Neuronal stem cell (in vitro differentiated cells): ENCODE data around the gene MFSD6L.
A peak's percentile ranks its signal among the peaks of the same experiment; 100 is the strongest.

Experiments used
- DNase-seq: peaks from one replicate; pipeline ENCODE4 v3.0.0-alpha.2; 2013; ENCODE audit warnings: low spot score
- H2AFZ ChIP-seq: one replicate; pipeline ENCODE4 v1.6.1; 2013; ENCODE audit warnings: mild to moderate bottlenecking, low read length, inconsistent platforms
- H2AK5ac ChIP-seq: 2 replicates; pipeline ENCODE4 v1.6.1; 2013; ENCODE audit warnings: low read depth, mild to moderate bottlenecking, inconsistent platforms, low read length, moderate library complexity, mixed read lengths
- H2BK120ac ChIP-seq: 2 replicates; pipeline ENCODE4 v1.6.1; 2013; ENCODE audit warnings: low read depth, mild to moderate bottlenecking, inconsistent platforms, low read length, moderate library complexity, mixed read lengths
- H2BK12ac ChIP-seq: one replicate; pipeline ENCODE4 v1.6.1; 2013; ENCODE audit warnings: low read length, inconsistent platforms
- H2BK15ac ChIP-seq: 2 replicates; pipeline ENCODE4 v1.6.1; 2013; ENCODE audit warnings: mild to moderate bottlenecking, low read length, inconsistent platforms, mixed read lengths
- H2BK5ac ChIP-seq: one replicate; pipeline ENCODE4 v1.6.1; 2013; ENCODE audit warnings: inconsistent platforms, mild to moderate bottlenecking, low read length, moderate library complexity
- H3K14ac ChIP-seq: one replicate; pipeline ENCODE4 v1.6.1; 2013; ENCODE audit warnings: low read length, inconsistent platforms
- H3K18ac ChIP-seq: 2 replicates; pipeline ENCODE4 v1.6.1; 2013; ENCODE audit warnings: low read length, inconsistent platforms
- H3K23ac ChIP-seq: 2 replicates; pipeline ENCODE4 v1.6.1; 2013; ENCODE audit warnings: low read depth, mild to moderate bottlenecking, mixed read lengths, low read length, inconsistent platforms; ENCODE audit not compliant: poor library complexity
- H3K27ac ChIP-seq: replicated peaks from 3 replicates; pipeline ENCODE4 v1.5.1; 2013; ENCODE audit warnings: low read length, inconsistent platforms
- H3K27me3 ChIP-seq, 3 experiments: 2 replicates each; pipeline ENCODE4 v1.6.1; 2013; ENCODE audit warnings: low read length in 3 of 3, mild to moderate bottlenecking in 2 of 3, inconsistent platforms in 1 of 3, low read depth in 1 of 3, mixed read lengths in 1 of 3, moderate library complexity in 1 of 3; ENCODE audit not compliant: control insufficient read depth in 3 of 3, insufficient read depth in 3 of 3
- H3K36me3 ChIP-seq, 2 donors: replicated peaks in 1 of 2; 2 replicates each; pipeline ENCODE4 v1.6.1; 2013; ENCODE audit warnings: low read length in 2 of 2; ENCODE audit not compliant: control insufficient read depth in 2 of 2, insufficient read depth in 2 of 2
- H3K4ac ChIP-seq: 2 replicates; pipeline ENCODE4 v1.6.1; 2013; ENCODE audit warnings: inconsistent platforms, mild to moderate bottlenecking, low read length, moderate library complexity
- H3K4me1 ChIP-seq, 2 donors: 1 replicate in 1 of 2; 2 replicates in 1 of 2; pipeline ENCODE4 v1.6.1; 2013; ENCODE audit warnings: low read length in 2 of 2, low read depth in 1 of 2; ENCODE audit not compliant: control insufficient read depth in 2 of 2, insufficient read depth in 1 of 2
- H3K4me2 ChIP-seq: one replicate; pipeline ENCODE4 v1.6.1; 2013; ENCODE audit warnings: mild to moderate bottlenecking, low read length, inconsistent platforms; ENCODE audit not compliant: insufficient read depth, poor library complexity, severe bottlenecking
- H3K4me3 ChIP-seq, 2 donors: 2 replicates each; pipeline ENCODE4 v1.5.1; 2013; ENCODE audit warnings: low read length in 2 of 2, mild to moderate bottlenecking in 2 of 2, inconsistent platforms in 1 of 2, moderate library complexity in 1 of 2
- H3K79me1 ChIP-seq: one replicate; pipeline ENCODE4 v1.6.1; 2013; ENCODE audit warnings: low read depth, mild to moderate bottlenecking, inconsistent platforms, low read length, moderate library complexity
- H3K9ac ChIP-seq: one replicate; pipeline ENCODE4 v1.6.1; 2013; ENCODE audit warnings: mild to moderate bottlenecking, low read depth, low read length, inconsistent platforms; ENCODE audit not compliant: poor library complexity
- H3K9me3 ChIP-seq, 2 donors: replicated peaks in 1 of 2; 2 replicates each; pipeline versions ENCODE3 to v1.6.1; 2013; ENCODE audit warnings: low read length in 2 of 2, mild to moderate bottlenecking in 2 of 2, inconsistent platforms in 1 of 2, low read depth in 1 of 2, mixed read lengths in 1 of 2, moderate library complexity in 1 of 2; ENCODE audit not compliant: control insufficient read depth in 2 of 2, insufficient read depth in 1 of 2
- H4K8ac ChIP-seq: one replicate; pipeline ENCODE4 v1.6.1; 2013; ENCODE audit warnings: low read depth, mild to moderate bottlenecking, inconsistent platforms, low read length, moderate library complexity
- H4K91ac ChIP-seq: one replicate; pipeline ENCODE4 v1.6.1; 2013; ENCODE audit warnings: low read length, low read depth, mild to moderate bottlenecking, inconsistent platforms; ENCODE audit not compliant: poor library complexity
- WGBS, 2 donors: extraction: QIAGEN DNeasy Blood & Tissue Kit; methylation state at CpG; one replicate each; pipeline ENCODE4 v1.1.7; 2013; ENCODE audit warnings: missing lambda C conversion rate in 2 of 2, mixed read lengths in 1 of 2; ENCODE audit not compliant: insufficient read length in 2 of 2, insufficient replicate concordance in 1 of 2; ENCODE audit errors: extremely low coverage in 2 of 2; 5-methylcytosine and 5-hydroxymethylcytosine counted together

Gene MFSD6L

GRCh38 chr17:8844229-8845218 lies 45.4 kb upstream of the MFSD6L start:
- Histone ChIP-seq H3K23ac (no peak overlapping the region), H3K4me3 (no peak overlapping the region), H3K4me2 (no peak overlapping the region), H3K36me3 (no peaks in the 10 kb centered on the region), H3K9me3 (no peaks in the 10 kb centered on the region), H2BK5ac (no peak overlapping the region), H4K91ac (no peak overlapping the region), H3K27ac (no peak overlapping the region), H3K4me1 (peaks cover 0 to 3% of the 10 kb centered on the region in 2 donors), H4K8ac (no peak overlapping the region), H3K79me1 (no peaks in the 10 kb centered on the region), H3K27me3 (no peaks in the 10 kb centered on the region), H2BK12ac (no peak overlapping the region), H2BK120ac (no peak overlapping the region), H3K4ac (no peak overlapping the region), H3K14ac (no peak overlapping the region), H3K9ac (no peak overlapping the region), H2BK15ac (no peak overlapping the region), H2AFZ (no peak overlapping the region), H3K18ac (no peak overlapping the region), H2AK5ac (no peak overlapping the region)
- WGBS, 2 donors, result no CpG with 5 or more reads among the region's 9 CpGs
- DNase-seq, result no peak

- DNase-seq, result no peak
- Histone ChIP-seq H3K27ac (no peak overlapping the region), H2BK12ac (no peak overlapping the region), H3K27me3 (no peaks in the 10 kb centered on the region), H3K4me3 (no peak overlapping the region), H3K23ac (no peak overlapping the region), H3K14ac (no peak overlapping the region), H4K91ac (no peak overlapping the region), H3K36me3 (no peaks in the 10 kb centered on the region), H3K9ac (no peak overlapping the region), H3K4ac (no peak overlapping the region), H2BK15ac (no peak overlapping the region), H2AK5ac (no peak overlapping the region), H3K18ac (no peak overlapping the region), H3K4me2 (no peak overlapping the region), H3K9me3 (no peaks in the 10 kb centered on the region), H3K79me1 (no peaks in the 10 kb centered on the region), H4K8ac (no peak overlapping the region), H2BK5ac (no peak overlapping the region), H2AFZ (no peak overlapping the region), H2BK120ac (no peak overlapping the region), H3K4me1 (peaks cover 0 to 3% of the 10 kb centered on the region in 2 donors)
- WGBS, 2 donors, result no CpG with 5 or more reads among the region's 2 CpGs
Observed at GRCh38 chr17:8843344-8843743, 44.2 kb upstream of the MFSD6L start.

GRCh38 chr17:8841844-8842243 lies 42.7 kb upstream of the MFSD6L start:
- Histone ChIP-seq H3K23ac (no peak overlapping the region), H2BK120ac (no peak overlapping the region), H4K91ac (no peak overlapping the region), H2AK5ac (no peak overlapping the region), H3K14ac (no peak overlapping the region), H2AFZ (no peak overlapping the region), H3K27ac (no peak overlapping the region), H3K4me1 (peaks cover 0 to 4% of the 10 kb centered on the region in 2 donors), H2BK15ac (no peak overlapping the region), H3K4me3 (no peak overlapping the region), H3K27me3 (no peaks in the 10 kb centered on the region), H4K8ac (no peak overlapping the region), H3K9ac (no peak overlapping the region), H3K18ac (no peak overlapping the region), H3K36me3 (no peaks in the 10 kb centered on the region), H2BK12ac (no peak overlapping the region), H3K4me2 (no peak overlapping the region), H3K4ac (no peak overlapping the region), H3K9me3 (no peaks in the 10 kb centered on the region), H2BK5ac (no peak overlapping the region), H3K79me1 (no peaks in the 10 kb centered on the region)
- no CpG with 5 or more reads among the region's 4 CpGs for WGBS, 2 donors
- no peak for DNase-seq

GRCh38 chr17:8839410-8839935 lies 40.3 kb upstream of the MFSD6L start:
- Histone ChIP-seq H3K4me2 (no peak overlapping the region), H3K4me3 (no peak overlapping the region), H3K23ac (no peak overlapping the region), H2BK5ac (no peak overlapping the region), H3K9ac (no peak overlapping the region), H3K27me3 (no peaks in the 10 kb centered on the region), H2BK120ac (no peak overlapping the region), H3K18ac (peak overlapping the region; percentile 27), H3K4me1 (peaks cover 0 to 3% of the 10 kb centered on the region in 2 donors), H2AFZ (no peak overlapping the region), H2BK12ac (no peak overlapping the region), H3K79me1 (no peaks in the 10 kb centered on the region), H3K9me3 (no peaks in the 10 kb centered on the region), H3K27ac (no peak overlapping the region), H4K8ac (no peak overlapping the region), H3K4ac (no peak overlapping the region), H2AK5ac (no peak overlapping the region), H3K36me3 (no peaks in the 10 kb centered on the region), H2BK15ac (no peak overlapping the region), H4K91ac (no peak overlapping the region), H3K14ac (no peak overlapping the region)
- WGBS, 2 donors, result no CpG with 5 or more reads among the region's 11 CpGs
- no peak for DNase-seq
